Coronary artery (tissue), 2 donors: ENCODE measurements around the gene TUBGCP6.

Experiments used
- DNase-seq: peaks from one replicate; pipeline ENCODE4 v3.0.0-alpha.2; 2017; ENCODE audit warnings: low spot score
- H3K27ac ChIP-seq, 2 donors: fragments of 200-600 bp; sonication (generic); one replicate each; pipeline ENCODE4 v1.5.1; 2016 to 2019
- H3K4me3 ChIP-seq: fragments of 200-600 bp; sonication (generic); 2 replicates; pipeline ENCODE4 v1.5.1; 2016; ENCODE audit warnings: mild to moderate bottlenecking, moderate library complexity
- CTCF ChIP-seq: fragments of 200-600 bp; sonication (generic); IDR thresholded peaks from one replicate; pipeline ENCODE4 v1.5.1; 2019; ENCODE audit warnings: antibody characterized with exemption

TUBGCP6 gene

GRCh38 chr22:50267591-50268390, 23.0 kb upstream of the TUBGCP6 start:
- peak overlapping the region in 1 of 2 donors; percentile 49 for H3K27ac ChIP-seq
- TF ChIP-seq CTCF, result no peak
- no peak for DNase-seq
- H3K4me3 ChIP-seq, result peak overlapping the region; percentile 62

DNA sequence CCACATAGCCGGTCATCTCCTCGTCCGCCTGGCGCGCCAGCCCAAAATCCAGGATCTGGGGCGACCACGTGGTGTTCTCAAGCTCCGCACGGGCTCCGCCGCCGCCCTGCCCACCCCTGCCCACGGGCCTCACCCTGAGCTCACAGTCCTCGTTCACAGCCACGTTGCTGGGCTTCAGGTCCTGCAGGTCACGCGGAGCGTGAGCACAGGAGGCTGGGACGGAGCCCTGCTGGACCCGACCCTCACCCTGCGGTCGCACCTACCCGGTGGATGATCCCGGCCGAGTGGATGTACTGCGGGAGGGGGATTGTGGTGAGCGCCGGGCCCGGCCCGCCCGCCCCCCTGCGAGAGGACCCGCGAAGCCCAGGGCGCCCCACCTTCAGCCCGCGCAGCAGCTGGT, 22.2 kb upstream of the TUBGCP6 start:
- peak overlapping the region; percentile 62 for H3K4me3 ChIP-seq
- no peak for TF ChIP-seq CTCF
- H3K27ac ChIP-seq, result no peak overlapping the region
- no peak for DNase-seq

DNA sequence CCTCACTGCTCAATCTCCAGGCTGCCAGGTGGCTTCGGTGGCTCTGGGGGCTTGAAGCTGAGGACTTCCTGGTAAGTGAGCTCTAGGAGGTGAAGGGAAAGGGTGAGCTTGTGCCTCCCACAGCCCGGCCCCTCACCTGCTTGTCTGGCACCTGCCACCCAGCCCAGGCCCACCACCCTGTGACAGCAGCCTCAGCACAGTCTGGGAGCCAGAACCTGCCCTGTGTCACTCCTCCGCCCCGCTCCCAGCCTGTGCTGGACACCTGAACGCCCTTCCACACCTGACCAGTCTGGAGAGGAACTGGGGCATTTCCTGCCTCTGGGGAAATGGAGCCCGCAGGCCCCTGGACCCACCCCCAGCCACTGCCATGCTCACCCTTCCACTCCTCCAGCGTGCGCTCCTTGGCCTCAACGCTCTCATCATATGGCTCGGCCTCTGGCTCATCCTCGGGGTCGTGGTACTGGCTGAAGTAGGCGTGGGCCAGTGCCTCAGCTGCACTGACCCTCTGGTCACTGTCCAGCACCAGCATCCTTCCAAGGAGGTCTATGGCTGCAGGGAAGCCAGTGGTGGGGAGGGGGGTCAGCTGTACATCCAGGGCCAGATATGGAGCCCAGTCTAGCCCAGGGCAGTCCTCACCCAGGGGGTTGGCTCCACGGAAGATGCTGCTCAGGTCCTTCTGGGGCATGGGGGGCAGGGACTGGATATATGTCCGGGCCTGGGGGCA, 20.3 kb upstream of the TUBGCP6 start:
- no peak for TF ChIP-seq CTCF
- DNase-seq, result no peak
- H3K27ac ChIP-seq, result no peak overlapping the region
- H3K4me3 ChIP-seq, result no peak overlapping the region

DNA sequence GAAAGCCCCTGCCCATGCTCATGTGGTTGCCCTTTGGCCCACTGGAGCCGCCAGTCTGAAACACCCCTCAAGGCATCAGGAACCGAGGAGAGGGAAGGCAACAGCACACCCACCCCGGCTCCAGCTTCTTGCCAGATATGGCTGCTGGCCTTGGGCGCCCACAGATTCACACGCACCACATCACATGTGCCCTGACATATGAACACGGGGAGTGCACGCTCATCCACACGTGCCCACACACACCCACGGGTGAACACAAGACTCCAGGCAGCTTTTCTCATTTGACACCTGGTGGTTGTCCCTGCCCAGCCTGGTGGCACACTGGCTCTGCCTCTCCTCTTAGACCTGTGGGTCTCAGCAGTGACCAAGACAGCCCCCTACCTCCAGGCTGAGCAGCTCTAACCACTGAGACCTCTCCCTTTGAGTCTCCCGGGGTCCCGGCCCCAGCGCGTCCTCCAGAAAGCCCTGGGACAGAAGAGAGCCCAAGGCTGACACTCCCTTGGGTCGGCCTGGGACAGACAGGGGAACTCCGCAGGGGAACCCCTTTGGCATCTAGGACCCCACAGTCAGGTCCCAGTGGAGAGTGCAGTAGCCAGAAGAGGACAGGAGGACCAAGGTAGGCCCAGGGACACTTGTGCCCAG, 19.4 kb upstream of the TUBGCP6 start:
- DNase-seq, result no peak
- Histone ChIP-seq H3K4me3 (no peak overlapping the region), H3K27ac (no peak overlapping the region)
- TF ChIP-seq CTCF, result no peak

- no peak for DNase-seq
- TF ChIP-seq CTCF, result no peak
- no peak overlapping the region for H3K4me3 ChIP-seq
- H3K27ac ChIP-seq, result no peak overlapping the region
Observed at GRCh38 chr22:50262973-50263617, 18.3 kb upstream of the TUBGCP6 start.

- Histone ChIP-seq H3K4me3 (no peak overlapping the region), H3K27ac (no peak overlapping the region)
- no peak for DNase-seq
- TF ChIP-seq CTCF, result no peak
Observed at GRCh38 chr22:50262460-50262911, 17.7 kb upstream of the TUBGCP6 start.
